Measurements from ENCODE around the gene MAN2A1.

The MAN2A1 gene

DNA sequence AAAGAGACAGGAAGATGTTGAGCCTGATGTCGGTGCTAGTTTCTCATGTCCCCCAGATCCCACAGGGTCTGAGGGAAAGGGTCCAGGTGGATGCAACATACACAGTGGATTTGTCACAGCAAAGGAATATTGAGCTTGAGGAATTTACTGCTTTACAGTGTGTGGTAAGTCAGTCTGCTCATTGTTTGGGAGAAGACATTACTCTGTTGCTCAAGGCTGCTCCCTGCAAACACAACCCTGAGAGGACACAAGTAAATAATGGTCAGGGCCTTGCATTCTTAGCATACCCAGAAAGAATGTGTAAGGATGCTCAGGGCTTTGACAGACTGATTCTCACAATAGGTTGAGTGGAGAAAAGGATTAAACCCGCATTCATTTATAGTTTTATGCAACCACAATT is 7.3 kb upstream of the MAN2A1 start:
- no peak for DNase-seq

DNA sequence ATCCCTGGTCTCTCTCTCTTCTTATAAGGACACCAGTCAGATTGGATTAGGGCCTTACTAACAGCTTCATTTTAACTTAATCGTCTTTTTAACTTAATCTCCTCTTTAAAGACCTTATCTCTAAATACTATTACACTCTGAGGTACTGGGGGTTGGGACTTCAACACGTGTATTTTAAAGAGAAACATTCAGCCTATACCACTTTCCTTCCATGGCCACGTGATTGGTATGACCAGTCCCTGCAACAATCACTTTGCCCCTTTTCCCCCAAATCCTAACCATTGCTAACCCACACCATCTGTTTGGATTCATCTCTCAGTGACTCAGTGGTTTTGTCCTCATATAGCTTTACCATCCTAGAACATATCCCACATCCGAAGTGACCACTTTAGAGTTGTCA is 3.8 kb upstream of the MAN2A1 start:
- DNase-seq, result no peak

DNA sequence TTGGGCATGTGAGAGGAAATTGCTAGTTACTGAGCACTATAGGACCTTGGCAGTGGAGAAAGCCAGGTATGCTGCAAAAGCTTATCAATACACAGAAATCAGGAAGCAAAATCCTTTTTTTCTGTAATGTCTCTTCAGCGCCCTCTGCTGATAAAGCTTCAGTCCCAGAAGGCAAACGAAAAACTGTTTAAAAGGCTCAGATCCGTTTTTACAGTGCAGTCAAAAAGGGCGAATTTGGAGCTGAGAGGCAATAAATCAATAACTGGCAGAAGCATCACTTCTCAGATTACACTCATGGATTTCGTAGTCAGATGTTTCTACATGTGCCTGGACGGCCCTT is 1.1 kb upstream of the MAN2A1 start:
- no peak for DNase-seq

- DNase-seq, result peak; percentile 51
Measured at GRCh38 chr5:109688970-109689739, 572 bp upstream of the MAN2A1 start.

DNA sequence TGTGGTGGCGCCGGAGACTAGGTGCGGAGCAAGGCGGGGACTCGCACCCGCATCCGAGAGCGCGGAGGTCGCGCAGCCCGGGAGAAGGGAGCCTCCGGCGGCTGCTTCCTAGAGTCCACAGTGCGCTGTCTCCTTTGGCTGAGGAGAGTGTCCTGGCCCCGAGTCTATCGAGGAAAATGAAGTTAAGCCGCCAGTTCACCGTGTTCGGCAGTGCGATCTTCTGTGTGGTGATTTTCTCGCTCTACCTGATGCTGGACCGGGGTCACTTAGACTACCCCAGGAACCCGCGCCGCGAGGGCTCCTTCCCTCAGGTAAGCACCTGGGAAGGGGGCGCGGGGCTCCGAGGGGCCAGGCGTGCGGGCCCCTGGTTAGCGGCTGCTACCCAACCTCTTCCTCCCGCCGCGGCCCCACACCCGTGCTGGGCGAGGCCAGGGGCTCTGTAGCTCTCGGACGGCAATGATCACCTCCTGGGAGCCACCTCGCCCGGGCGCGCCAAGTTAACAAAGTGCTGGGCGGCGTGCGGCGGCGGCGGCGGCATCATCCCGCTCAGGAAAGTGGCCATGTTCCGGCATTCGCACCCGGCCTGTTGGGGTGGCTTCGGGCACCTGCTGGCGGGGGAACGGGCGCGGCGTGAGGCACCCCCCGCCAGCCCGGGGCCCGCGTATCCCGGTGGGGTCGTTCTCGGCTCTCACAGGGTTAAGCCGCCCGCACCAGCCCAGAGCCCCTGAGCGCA is 681 bp downstream of the MAN2A1 start:
- no peak for DNase-seq

- DNase-seq, result peak; percentile 30
Measured at GRCh38 chr5:109690975-109691574, 1.3 kb downstream of the MAN2A1 start.

- DNase-seq, result no peak
Measured at GRCh38 chr5:109691996-109692395, 2.3 kb downstream of the MAN2A1 start.

DNA sequence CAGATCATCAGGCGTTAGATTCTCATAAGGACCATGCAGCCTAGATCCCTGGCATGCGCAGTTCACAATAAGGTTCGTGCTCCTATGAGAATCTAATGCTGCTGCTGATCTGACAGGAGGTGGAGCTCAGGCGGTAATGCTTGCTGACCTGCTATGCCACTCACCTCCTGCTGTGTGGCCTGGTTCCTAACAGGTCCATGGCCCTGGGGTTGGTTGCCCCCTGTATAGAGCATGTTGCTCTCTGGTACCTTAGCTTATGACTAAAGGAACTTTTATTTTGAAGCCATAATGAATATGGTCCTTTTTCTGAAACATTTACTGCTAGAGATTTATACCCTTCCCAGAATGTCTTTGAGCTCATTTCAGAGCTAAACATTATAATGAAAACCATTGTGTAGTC is 3.1 kb downstream of the MAN2A1 start:
- no peak for DNase-seq

- DNase-seq, result no peak
Measured at GRCh38 chr5:109693535-109694400, 4.0 kb downstream of the MAN2A1 start.

DNA sequence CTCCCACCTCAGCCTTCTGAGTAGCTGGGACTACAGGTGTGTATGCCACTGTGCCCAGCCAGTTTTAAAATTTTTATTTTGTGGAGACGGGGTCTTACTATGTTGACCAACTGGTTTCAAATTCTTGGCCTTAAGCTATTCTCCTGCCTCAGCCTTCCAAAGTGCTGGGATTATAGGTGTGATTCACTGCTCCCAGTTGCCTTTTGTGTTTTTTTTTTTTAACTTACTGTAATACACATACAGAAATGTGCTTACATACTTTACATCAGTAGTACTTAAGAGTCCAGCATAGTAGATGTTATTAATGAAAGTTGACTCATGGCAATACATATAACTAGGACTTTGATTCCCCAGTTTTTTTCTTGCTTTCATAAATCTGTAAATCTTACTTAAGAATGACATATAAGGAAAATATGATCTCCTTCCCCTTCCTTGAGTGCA is 4.7 kb downstream of the MAN2A1 start:
- no peak for DNase-seq

DNA sequence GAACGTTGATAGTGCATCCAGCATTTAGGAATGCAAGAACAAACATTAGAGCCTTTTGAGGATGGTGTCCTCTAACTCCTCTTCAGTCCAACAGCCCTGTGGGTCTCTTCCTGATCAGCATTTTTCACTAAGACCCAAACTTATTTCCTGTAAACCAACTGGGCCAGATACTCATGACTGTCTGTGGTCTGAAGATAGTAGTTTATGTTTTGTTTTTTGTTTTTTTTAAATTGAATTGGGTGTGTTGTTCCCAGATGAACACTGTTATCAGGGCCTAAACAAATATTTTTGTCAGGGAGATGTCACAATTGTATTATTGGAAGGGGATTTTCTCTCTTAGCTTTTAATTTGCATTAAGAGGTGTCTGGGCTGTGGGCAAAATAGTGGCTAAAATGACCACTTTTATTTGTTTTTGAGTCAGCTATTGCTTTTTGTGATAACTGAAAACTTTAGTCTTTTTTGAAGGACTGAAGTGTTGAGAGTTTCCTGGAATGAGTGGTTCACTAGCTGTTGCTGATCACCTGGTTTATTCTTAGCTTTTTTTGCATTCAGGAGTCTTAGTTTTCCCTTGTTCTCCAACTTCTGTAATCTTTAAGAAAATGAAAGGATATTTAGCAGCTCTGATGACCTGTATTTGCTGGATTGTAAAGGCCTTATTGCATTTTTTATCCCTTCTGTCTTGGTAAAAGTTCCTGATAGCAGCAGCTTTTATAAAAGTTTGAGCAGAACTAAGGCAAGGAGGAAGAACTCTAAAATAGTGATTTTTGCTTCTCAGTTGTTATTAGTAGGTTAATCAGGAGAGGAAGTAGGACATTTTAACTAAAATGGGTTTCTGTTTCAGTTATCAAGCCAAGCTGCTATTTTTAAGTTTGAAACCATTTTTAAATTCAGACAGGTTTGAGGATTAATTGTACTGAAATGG is 5.5 kb downstream of the MAN2A1 start:
- no peak for DNase-seq

GRCh38 chr5:109697339-109697738 is 7.6 kb downstream of the MAN2A1 start:
- no peak for DNase-seq

DNA sequence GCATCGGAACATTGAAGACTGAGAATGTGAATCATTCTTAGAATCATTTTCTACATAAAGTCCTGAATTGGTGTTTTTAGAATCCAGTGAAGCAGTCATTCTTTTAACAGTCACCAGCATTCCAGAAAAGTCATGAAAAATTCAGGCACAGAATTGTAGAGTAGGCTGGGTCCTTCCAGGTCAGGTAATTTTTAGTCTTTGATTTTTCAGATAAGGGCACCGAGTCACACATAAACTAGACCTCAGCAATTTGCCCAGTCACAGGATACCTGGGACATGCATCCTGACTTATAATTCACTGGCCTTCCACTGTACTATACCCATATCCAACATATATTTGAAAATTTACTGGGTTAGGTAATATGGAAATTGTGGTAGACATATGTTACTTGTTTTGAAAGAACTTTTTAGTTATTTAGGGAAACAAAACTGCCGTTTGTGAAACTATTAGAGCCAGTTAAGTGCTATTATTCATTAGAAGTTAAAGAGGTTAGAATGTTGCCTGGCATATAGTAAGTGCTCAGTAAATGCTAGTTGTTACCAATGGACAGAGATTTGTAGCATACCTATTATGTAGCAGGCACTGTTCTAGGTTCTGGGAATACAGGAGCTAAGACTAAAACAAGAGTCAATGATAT is 10.9 kb downstream of the MAN2A1 start:
- DNase-seq, result no peak

- no peak for DNase-seq
Measured at GRCh38 chr5:109701252-109701651, 11.5 kb downstream of the MAN2A1 start.

DNA sequence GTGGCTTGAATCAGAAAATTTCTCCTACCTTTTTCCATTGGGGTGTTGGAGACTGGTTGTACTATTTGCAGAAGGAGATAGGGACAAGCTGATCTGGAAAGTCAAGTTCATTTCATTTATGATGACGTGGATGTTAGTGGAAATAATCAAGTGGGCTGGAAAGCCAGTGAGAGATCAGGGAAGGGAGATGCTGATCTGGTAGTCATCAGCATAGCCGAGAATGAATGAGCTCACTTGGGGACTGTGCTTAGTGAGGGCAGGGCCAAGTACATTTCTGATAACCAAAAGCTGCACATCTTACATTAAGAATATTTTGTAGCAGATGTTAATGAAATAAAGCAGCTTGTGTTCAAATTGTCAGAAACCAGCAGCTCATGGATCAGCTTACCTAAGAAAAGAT is 12.1 kb downstream of the MAN2A1 start:
- no peak for DNase-seq

DNA sequence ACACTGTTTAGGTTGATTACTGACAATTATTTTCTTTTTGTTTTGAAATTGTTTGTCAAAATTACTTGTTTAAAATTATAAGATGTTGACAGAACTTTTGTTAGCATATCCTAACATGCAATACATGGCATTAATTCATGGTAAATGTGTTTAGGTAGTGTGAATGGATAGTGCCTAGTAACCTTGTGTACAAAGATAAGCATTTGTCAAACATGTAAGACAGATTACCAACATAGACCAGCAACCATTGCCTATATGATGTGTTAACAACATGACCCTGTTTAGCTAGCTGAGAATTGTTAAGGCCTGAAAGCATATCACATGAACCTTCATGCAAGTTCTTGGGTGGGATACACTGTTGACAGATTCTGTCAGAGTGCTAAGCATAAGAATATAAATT is 13.4 kb downstream of the MAN2A1 start:
- DNase-seq, result no peak

- DNase-seq, result no peak
Measured at GRCh38 chr5:109703829-109704228, 14.1 kb downstream of the MAN2A1 start.

DNA sequence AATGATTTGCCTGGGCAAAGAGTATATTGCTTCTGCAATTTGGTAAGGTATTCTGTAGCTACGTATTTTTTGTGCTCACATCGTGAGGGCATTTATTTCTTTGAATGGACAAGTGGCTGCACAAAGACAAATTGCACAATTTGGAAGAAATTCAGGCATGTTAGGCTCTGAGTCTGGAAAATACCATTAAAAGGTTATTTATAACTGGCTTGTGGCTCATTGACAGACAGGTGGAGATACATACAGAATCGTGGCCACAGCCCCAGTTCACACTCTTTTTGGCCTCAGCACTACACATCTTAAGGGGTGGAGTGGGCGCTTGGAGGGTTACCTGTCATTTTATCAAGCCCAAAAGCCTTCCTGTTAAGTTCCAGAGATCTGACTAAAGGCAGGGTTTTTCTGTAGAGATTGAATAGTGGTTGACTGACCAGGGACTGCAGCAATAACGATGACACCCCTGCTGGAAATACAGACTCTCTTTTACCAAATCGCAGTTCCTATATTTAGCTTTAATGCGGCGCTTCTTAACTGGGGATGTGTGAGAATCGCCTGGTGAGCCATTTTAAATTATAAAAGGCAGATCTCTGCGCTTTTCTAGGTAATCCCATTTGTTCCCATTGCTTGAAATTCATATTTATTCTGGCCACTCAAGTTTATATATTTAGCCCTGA is 14.7 kb downstream of the MAN2A1 start:
- DNase-seq, result no peak

DNA sequence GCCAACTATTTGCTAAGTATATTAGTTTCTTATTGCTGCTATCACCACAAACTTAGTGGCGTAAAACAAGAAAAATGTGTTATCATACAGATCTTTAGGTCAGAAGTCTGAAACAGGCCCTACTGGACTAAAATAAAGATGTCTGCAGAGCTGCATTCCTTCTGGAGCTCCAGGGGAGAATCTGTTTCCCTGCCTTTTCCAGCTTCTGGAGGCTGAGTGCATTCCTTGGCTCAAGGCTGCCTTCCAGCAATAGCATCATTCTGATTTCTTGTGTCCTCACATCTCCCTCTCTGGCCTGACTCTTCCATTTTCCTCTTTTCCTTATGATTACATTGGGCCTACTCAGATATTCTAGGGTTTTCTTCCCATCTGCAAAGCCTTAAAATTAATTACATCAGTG is 15.9 kb downstream of the MAN2A1 start:
- no peak for DNase-seq

DNA sequence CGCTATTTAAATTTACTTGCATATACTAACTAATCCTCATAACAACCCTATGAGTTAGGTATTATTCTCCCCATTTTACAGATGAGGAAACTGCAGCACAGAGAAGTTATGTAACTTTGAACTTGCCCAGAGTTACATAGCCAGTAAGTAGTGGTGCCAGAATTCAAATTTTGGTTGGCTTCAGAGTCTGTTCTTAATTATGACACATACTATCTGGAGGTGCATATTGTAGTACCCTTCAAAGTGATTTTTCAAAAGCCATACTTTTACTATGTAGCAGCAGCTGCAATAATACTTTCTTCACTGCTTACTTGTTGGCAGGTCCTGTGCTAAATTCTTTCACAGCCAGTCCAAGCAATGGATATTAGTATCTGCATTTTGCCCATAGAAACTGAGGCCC is 16.4 kb downstream of the MAN2A1 start:
- no peak for DNase-seq

DNA sequence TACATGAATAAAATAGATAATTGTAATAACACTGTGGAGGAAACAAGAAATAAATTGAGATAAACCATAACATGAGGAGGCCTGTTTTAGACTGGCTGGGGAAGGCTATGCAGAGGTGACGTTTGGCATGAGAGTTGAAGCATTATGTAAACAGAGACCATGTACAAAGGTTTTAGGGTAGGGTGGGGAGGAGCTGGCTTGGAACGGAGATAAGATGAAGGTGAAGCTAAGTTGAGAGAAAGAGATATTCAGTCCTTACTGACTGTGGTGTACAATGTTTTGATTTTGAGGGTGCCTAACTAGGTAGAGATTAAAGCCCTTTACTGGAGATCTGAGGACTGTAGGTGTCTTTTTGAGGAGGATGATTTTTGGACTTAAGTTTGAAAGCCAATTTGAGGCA is 17.8 kb downstream of the MAN2A1 start:
- DNase-seq, result no peak

Data from GF-D8 (cell line).